GM12801 (cell line): ENCODE results near the gene KIRREL3.

ENCODE experiments used
- TF ChIP-seq, protein P1 (sequence below): IDR thresholded peaks from one replicate; pipeline ENCODE4 v1.5.1; 2011; ENCODE audit warnings: control low read depth; ENCODE audit not compliant: insufficient read length; ENCODE audit errors: extremely low read depth

Gene KIRREL3

DNA sequence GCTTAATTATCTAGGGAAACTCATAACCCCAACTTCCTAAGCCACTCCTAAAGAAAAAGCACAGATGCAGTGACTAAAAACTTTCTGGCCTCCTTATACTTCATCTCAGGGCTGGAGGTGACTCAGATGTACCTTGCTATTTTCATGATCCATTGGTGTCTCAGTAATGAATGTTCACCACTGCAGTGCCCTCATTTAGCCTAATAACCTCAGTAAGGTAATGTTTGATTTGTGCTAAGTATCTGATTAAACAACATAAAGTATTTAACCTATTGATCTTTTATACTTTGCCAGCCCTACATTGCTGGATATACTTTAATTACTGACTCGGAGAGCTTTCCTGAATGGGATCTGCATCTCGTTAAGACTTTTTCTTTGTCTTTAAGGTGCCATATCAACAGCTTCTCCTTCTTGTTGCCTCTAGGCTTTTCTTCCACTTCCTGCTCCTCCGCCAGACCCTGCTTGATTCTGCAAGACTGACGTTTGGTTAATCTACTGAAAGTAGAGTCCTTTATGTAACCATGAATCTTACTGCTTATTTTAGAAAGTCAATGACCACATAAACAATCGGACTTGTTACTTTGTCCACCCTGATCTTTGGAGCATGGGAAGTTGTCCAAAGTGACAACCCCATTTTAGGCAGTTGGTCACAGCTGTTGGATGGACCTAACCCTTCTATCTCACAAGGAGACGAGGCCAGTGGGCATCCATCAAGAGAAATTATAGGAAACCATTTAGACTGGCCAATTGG lies 342.1 kb downstream of the KIRREL3 start:
- TF ChIP-seq, protein P1, sequence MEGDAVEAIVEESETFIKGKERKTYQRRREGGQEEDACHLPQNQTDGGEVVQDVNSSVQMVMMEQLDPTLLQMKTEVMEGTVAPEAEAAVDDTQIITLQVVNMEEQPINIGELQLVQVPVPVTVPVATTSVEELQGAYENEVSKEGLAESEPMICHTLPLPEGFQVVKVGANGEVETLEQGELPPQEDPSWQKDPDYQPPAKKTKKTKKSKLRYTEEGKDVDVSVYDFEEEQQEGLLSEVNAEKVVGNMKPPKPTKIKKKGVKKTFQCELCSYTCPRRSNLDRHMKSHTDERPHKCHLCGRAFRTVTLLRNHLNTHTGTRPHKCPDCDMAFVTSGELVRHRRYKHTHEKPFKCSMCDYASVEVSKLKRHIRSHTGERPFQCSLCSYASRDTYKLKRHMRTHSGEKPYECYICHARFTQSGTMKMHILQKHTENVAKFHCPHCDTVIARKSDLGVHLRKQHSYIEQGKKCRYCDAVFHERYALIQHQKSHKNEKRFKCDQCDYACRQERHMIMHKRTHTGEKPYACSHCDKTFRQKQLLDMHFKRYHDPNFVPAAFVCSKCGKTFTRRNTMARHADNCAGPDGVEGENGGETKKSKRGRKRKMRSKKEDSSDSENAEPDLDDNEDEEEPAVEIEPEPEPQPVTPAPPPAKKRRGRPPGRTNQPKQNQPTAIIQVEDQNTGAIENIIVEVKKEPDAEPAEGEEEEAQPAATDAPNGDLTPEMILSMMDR: no peak

DNA sequence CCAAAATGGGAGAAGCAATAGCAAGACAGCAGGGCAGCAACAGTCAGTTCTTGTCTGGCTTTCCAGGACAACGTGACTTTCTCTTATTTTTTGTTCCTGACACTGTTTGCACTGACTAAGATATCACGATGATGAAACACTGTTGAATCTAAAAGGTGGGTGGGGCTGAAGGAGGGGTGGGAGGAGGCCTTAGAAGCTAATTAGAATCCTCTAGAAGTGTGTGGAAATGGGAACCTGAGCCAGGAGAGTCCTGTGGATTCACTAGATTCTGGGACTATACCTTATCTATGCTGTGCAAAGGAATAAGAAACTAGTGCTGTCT lies 344.8 kb downstream of the KIRREL3 start:
- TF ChIP-seq, protein P1: no peak

DNA sequence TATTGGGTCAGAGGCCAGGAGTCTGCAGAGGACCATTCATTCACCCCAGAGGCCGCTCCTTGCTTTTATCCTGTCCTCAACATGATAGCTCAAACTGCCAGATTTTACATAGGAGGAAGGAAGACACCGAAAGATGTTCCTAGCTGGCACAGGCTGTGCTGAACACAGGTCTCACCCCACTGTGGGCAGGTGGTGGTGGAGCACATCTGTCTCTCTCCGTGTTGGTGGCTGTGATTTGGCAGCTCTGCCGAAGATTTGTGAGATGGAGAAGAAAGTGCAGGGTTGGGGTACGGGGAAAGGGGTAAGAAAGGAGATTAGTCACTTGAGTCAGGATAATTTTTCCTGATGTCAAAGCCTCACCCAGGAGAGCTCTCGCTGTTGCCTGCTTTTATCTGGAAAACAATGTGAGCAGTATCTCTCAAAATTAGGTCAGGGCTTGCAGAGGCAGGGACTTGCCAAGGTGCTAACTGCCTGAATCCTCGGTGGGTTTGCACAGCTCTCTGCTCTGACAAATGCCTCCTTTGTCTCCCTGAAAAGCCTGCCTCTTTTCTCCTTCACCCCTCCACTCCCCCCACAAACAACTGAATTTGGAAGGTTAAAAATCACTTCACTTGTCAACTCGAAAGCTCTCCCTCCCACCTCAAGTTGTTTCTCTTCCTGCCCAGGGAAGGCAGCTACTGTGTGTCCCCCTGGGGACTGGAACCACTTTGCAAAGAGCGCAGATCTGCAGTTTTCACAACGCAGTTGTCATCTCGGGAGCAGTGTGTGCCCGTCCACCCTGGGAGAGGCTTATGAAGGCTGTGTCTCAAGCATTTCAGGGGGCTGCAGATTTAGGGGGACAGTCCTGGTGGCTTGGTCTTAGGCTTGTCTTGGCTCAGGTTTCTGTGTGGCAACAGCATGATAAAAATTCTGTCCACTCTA lies 345.4 kb downstream of the KIRREL3 start:
- TF ChIP-seq, protein P1: no peak

DNA sequence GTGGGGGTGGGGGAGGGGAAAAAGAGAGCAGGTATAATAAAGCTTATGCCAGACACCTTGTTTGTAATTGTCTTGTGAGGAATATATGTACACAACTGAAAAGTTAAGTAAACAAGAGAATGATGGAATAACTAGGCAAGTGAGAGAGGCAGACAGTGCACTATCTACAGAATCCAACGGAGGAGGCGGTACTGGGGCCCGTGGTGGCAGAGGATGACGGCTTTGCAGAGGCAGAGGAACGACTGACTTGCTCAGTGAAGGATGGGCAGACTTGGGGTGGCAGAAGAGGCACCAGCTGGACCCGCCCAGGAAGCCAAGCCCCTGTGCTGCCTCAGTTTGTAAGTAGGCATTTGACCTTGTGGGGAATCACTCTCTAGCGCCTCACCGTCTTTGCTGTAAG lies 347.5 kb downstream of the KIRREL3 start:
- TF ChIP-seq, protein P1: no peak

DNA sequence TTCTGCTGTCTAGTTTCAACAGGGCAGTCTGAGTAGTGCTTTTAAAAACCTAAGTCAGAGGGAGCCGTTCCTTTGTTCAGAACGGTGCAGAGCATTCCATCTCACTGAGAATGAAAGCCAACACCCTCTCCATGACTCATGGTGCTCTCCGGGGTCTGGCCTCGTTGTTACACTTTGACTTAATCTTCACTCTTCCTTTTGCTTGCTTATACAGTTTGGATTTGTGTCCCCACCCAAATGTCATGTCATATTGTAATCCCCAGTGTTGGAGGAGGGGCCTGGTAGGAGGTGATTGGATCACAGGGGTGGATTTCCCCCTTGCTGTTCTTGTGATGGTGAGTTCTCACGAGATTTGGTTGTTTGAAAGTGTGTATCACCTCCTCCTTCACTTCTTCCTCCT lies 352.8 kb downstream of the KIRREL3 start:
- TF ChIP-seq, protein P1: no peak

DNA sequence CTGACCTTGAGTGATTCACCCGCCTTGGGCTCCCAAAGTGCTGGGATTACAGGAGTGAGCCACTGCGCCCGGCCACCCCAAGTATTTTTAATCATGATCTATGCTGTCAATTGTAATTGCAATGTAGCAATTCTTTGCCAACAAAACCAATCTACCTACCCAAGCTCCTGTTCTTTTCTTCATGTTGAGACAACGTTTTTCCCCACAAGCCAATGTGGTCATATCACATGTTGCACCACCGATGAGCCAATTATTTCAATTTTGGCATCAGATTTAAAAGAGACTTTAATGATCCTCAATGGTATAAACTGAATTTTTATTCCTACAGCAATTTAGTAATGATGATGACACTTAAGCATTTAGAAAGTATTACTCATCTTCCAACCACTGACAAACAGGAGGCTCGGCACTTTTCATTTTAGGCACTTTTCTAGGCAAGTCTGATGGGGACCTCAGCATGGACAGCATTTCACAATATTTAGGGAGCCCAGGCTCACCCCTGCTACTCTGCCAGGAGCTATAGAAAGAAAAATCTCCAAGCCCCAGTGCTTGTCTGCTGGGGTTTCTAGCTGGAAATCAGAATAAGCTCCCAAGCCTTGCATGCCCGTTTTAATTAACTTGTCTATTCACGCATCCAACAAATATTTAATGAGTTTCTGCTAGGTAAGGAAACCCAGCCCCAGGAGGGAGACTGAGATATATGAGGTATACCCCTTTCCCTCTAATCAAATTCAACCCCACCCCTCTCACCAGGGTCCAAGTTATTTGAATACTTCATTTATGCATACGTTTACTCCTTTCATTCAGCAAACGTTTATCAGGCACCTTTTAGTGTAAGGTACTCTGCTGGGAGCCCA lies 353.6 kb downstream of the KIRREL3 start:
- TF ChIP-seq, protein P1: no peak

DNA sequence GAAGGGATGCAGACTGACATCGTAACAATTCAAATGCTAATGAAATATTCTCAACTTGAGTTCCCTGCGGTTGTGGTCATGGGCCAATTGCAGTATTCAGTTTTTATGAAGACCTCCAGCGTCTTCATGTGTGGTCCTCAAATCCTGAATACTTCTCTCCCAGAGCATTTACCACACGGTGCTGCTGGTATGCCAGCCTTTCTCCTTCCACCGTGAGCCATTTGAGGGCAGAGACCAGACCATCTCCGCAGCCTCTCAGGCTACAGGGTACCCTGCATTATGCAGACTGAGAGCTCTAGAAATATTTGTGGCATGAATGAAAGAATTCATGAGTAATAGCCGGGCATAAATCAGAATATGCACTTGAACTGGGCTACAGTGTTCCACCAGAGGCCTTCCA lies 355.4 kb downstream of the KIRREL3 start:
- TF ChIP-seq, protein P1: no peak
